Pulmonary artery endothelial cell (primary cell): Measurements from ENCODE around the gene FAM149A. TPM values are rescaled to one million over a fixed set of nuclear protein-coding genes. Genes with fewer than 3 reads are reported as not detected.
A peak's percentile ranks its signal among the peaks of the same experiment; 100 is the strongest.

Experiments
- DNase-seq: peaks from one replicate; pipeline ENCODE4 v3.0.0-alpha.2; 2011; ENCODE audit warnings: low read depth, low spot score
- total RNA-seq: library from RNA; depleted of rRNA; stranded (reverse); fragments of >200 nt; gene quantifications from 2 replicates; pipeline ENCODE4 v1.2.3, GENCODE V29; 2014

The FAM149A gene
- total RNA-seq, 1 donor from 2014 or later: 0.40 TPM

- DNase-seq: no peak
These were observed 1.3 kb downstream of the FAM149A start for GRCh38 chr4:186105647-186106321.

- DNase-seq: no peak
These were observed 3.4 kb downstream of the FAM149A start for GRCh38 chr4:186107947-186108346.

GRCh38 chr4:186108391-186108790, 3.9 kb downstream of the FAM149A start:
- no peak for DNase-seq

GRCh38 chr4:186109245-186109644, 4.7 kb downstream of the FAM149A start:
- DNase-seq: no peak

- DNase-seq: no peak
These were observed 12.2 kb downstream of the FAM149A start for GRCh38 chr4:186116697-186117096.

- no peak for DNase-seq
These were observed 14.1 kb downstream of the FAM149A start for GRCh38 chr4:186118582-186118981.

- DNase-seq: no peak
These were observed 16.6 kb downstream of the FAM149A start for GRCh38 chr4:186121057-186121456.

GRCh38 chr4:186128842-186129241, 24.3 kb downstream of the FAM149A start:
- DNase-seq: no peak

- DNase-seq: no peak
These were observed 27.4 kb downstream of the FAM149A start for GRCh38 chr4:186131935-186132334.

GRCh38 chr4:186132577-186133242, 28.2 kb downstream of the FAM149A start:
- no peak for DNase-seq

GRCh38 chr4:186134257-186134656, 29.8 kb downstream of the FAM149A start:
- DNase-seq: no peak

- no peak for DNase-seq
These were observed 30.4 kb downstream of the FAM149A start for GRCh38 chr4:186134861-186135260.

- DNase-seq: no peak
These were observed 32.8 kb downstream of the FAM149A start for GRCh38 chr4:186137196-186137794.

GRCh38 chr4:186144198-186144945, 39.9 kb downstream of the FAM149A start:
- no peak for DNase-seq

GRCh38 chr4:186144946-186145569, 40.6 kb downstream of the FAM149A start:
- no peak for DNase-seq

GRCh38 chr4:186146458-186146857, 42.0 kb downstream of the FAM149A start:
- no peak for DNase-seq

- no peak for DNase-seq
These were observed 44.0 kb downstream of the FAM149A start for GRCh38 chr4:186148336-186148975.

GRCh38 chr4:186149872-186150271, 45.4 kb downstream of the FAM149A start:
- peak; percentile 48 for DNase-seq

GRCh38 chr4:186150926-186151325, 46.4 kb downstream of the FAM149A start:
- no peak for DNase-seq

- no peak for DNase-seq
These were observed 47.0 kb downstream of the FAM149A start for GRCh38 chr4:186151499-186151898.
